ENCODE results near the gene COX4I2. TPM values are rescaled to one million over a fixed set of nuclear protein-coding genes. Genes with fewer than 3 reads are reported as not detected.
A peak's percentile ranks its signal among the peaks of the same experiment; 100 is the strongest.

COX4I2 gene
- total and polyA plus RNA-seq, 2 of the 8 experiments (the other 6 are each of a cell fraction or from before 2014, with no cell fraction given), result 0.26 TPM; not detected in 1

GRCh38 chr20:31606804-31607639 lies 30.7 kb upstream of the COX4I2 start (continued):
- TF ChIP-seq CHD7 (IDR thresholded peaks at IDR 0.05; ENCODE audit: insufficient replicate concordance, low read length) (peak; percentile 38), TAF1 (IDR thresholded peaks at IDR 0.05; ENCODE audit: low read depth, low read length) (0 out of 2 replicates have a peak, but pooled peaks have one; percentile 23), CHD2 (IDR thresholded peaks at IDR 0.05; ENCODE audit: low read length) (peak; percentile 42; the same call in 1 of the 2 replicates), NRF1 (IDR thresholded peaks at IDR 0.05; ENCODE audit: low read depth, low read length) (peak; percentile 10; the same call in 1 of the 2 replicates), RFX5 (IDR thresholded peaks at IDR 0.05; ENCODE audit: borderline replicate concordance, low read depth, low read length) (no peak), BACH1 (IDR thresholded peaks at IDR 0.05; ENCODE audit: low read length) (no peak), HDAC2 (IDR thresholded peaks at IDR 0.05; ENCODE audit: borderline replicate concordance in 1 of 2, low read depth in 2 of 2, low read length in 2 of 2) (no peak), CBX8 (IDR thresholded peaks at IDR 0.05; ENCODE audit: borderline replicate concordance, low read depth, low read length) (no peak), KDM4A (IDR thresholded peaks at IDR 0.05; ENCODE audit: low read depth, low read length, severe bottlenecking) (no peak), SIRT6 (IDR thresholded peaks at IDR 0.05; ENCODE audit: low read length) (no peak)

Measured in H1 (cell line).